MM.1S (cell line): ENCODE results near the gene FYTTD1.
A peak's percentile ranks its signal among the peaks of the same experiment; 100 is the strongest.

ENCODE experiments used
- DNase-seq: peaks from one replicate; pipeline ENCODE4 v3.0.0-alpha.2; 2015
- H2AFZ ChIP-seq: fragments of 300-600 bp; sonication (generic); 2 replicates; pipeline ENCODE4 v1.6.0; 2016; ENCODE audit warnings: antibody characterized with exemption, low read length
- H3F3A ChIP-seq: fragments of 300-600 bp; sonication (generic); 2 replicates; pipeline ENCODE4 v1.6.1; 2016; ENCODE audit warnings: mild to moderate bottlenecking, antibody characterized with exemption, low read length, moderate library complexity, mixed read lengths; ENCODE audit not compliant: insufficient read depth
- H3K27ac ChIP-seq: fragments of 300-600 bp; sonication (generic); 2 replicates; pipeline ENCODE4 v1.5.1; 2016; ENCODE audit warnings: mild to moderate bottlenecking, low read length
- H3K27me3 ChIP-seq: fragments of 300-600 bp; sonication (generic); replicated peaks from 2 replicates; pipeline ENCODE4 v1.6.0; 2016; ENCODE audit warnings: low read length; ENCODE audit not compliant: insufficient read depth
- H3K36me3 ChIP-seq: fragments of 300-600 bp; sonication (generic); replicated peaks from 2 replicates; pipeline ENCODE4 v1.6.1; 2016; ENCODE audit warnings: mild to moderate bottlenecking, low read length, mixed read lengths; ENCODE audit not compliant: insufficient read depth
- H3K4me1 ChIP-seq: fragments of 300-600 bp; sonication (generic); 2 replicates; pipeline ENCODE4 v1.6.1; 2016; ENCODE audit warnings: low read length, mixed read lengths
- H3K4me2 ChIP-seq: fragments of 300-600 bp; sonication (generic); 2 replicates; pipeline ENCODE4 v1.6.0; 2016; ENCODE audit warnings: low read depth, low read length
- H3K4me3 ChIP-seq: fragments of 300-600 bp; sonication (generic); 2 replicates; pipeline ENCODE4 v1.5.1; 2016; ENCODE audit warnings: low read length, mixed read lengths
- H3K79me2 ChIP-seq: fragments of 300-600 bp; sonication (generic); 2 replicates; pipeline ENCODE4 v1.6.1; 2016; ENCODE audit warnings: mixed run types, low read length, mixed read lengths
- H3K9ac ChIP-seq: fragments of 300-600 bp; sonication (generic); 2 replicates; pipeline ENCODE4 v1.6.1; 2016; ENCODE audit warnings: low read length, mixed read lengths
- H3K9me2 ChIP-seq: fragments of 300-600 bp; sonication (generic); replicated peaks from 2 replicates; pipeline ENCODE4 v1.6.1; 2016; ENCODE audit warnings: mild to moderate bottlenecking, low read length, mixed read lengths; ENCODE audit not compliant: insufficient read depth
- H3K9me3 ChIP-seq: fragments of 300-600 bp; sonication (generic); replicated peaks from 2 replicates; pipeline ENCODE4 v1.6.1; 2016; ENCODE audit warnings: mild to moderate bottlenecking, low read length, mixed read lengths; ENCODE audit not compliant: insufficient read depth
- H4K20me1 ChIP-seq: fragments of 300-600 bp; sonication (generic); 2 replicates; pipeline ENCODE4 v1.6.1; 2016; ENCODE audit warnings: mild to moderate bottlenecking, low read length, moderate library complexity, mixed read lengths; ENCODE audit not compliant: insufficient read depth
- CTCF ChIP-seq: fragments of 300-600 bp; sonication (generic); IDR thresholded peaks from 2 replicates; pipeline ENCODE4 v1.5.1; 2016; ENCODE audit warnings: antibody characterized with exemption, low read length, mixed read lengths
- EZH2 ChIP-seq: fragments of 300-600 bp; sonication (generic); optimal IDR thresholded peaks from 2 replicates; pipeline ENCODE3; 2017; ENCODE audit warnings: low read depth, mild to moderate bottlenecking, antibody characterized with exemption, low read length, mixed read lengths
- EZH2phosphoT487 ChIP-seq: fragments of 300-600 bp; sonication (generic); IDR thresholded peaks from 2 replicates; pipeline ENCODE4 v1.6.1; 2018; ENCODE audit warnings: antibody characterized with exemption, low read length

FYTTD1 gene

GRCh38 chr3:197800379-197800778 lies 50.7 kb downstream of the FYTTD1 start:
- Histone ChIP-seq H3K4me2 (no peak overlapping the region), H3K9ac (no peak overlapping the region), H3K27ac (no peak overlapping the region)

GRCh38 chr3:197801891-197802778 lies 52.5 kb downstream of the FYTTD1 start:
- DNase-seq: peak; percentile 90
- Histone ChIP-seq H3K4me3 (peak overlapping the region; percentile 5; the same call in 1 of the 2 replicates), H3K9ac (no peak overlapping the region), H3K27me3 (no peaks in the 10 kb centered on the region), H3K36me3 (no peaks in the 10 kb centered on the region), H3K4me1 (peaks cover 30% of the 10 kb centered on the region), H4K20me1 (no peaks in the 10 kb centered on the region), H3F3A (peaks cover 13% of the 10 kb centered on the region), H3K4me2 (peak overlapping the region; percentile 53), H3K9me2 (no peaks in the 10 kb centered on the region), H3K79me2 (peaks cover 64% of the 10 kb centered on the region), H2AFZ (no peak overlapping the region), H3K9me3 (no peaks in the 10 kb centered on the region), H3K27ac (peak overlapping the region; percentile 38; the same call in 1 of the 2 replicates)
- TF ChIP-seq EZH2phosphoT487: no peak
- no peak for TF ChIP-seq EZH2
- TF ChIP-seq CTCF: peak; percentile 67

More at GRCh38 chr3:197800379-197800778, 50.7 kb downstream of the FYTTD1 start:
- Histone ChIP-seq H3K36me3 (no peaks in the 10 kb centered on the region), H3K27me3 (no peaks in the 10 kb centered on the region), H3K9me3 (no peaks in the 10 kb centered on the region), H3K4me3 (no peak overlapping the region), H3K4me1 (peaks cover 30% of the 10 kb centered on the region), H2AFZ (no peak overlapping the region), H3F3A (peaks cover 13% of the 10 kb centered on the region), H4K20me1 (no peaks in the 10 kb centered on the region), H3K79me2 (peaks cover 79% of the 10 kb centered on the region), H3K9me2 (no peaks in the 10 kb centered on the region)
- DNase-seq: no peak
- TF ChIP-seq EZH2: no peak

GRCh38 chr3:197802779-197803459 lies 53.2 kb downstream of the FYTTD1 start:
- Histone ChIP-seq H3K79me2 (peaks cover 60% of the 10 kb centered on the region), H3F3A (peaks cover 13% of the 10 kb centered on the region), H2AFZ (no peak overlapping the region), H3K27me3 (no peaks in the 10 kb centered on the region), H3K9me3 (no peaks in the 10 kb centered on the region), H3K9me2 (no peaks in the 10 kb centered on the region), H4K20me1 (no peaks in the 10 kb centered on the region), H3K27ac (no peak overlapping the region; the same call in 1 of the 2 replicates), H3K4me1 (peaks cover 30% of the 10 kb centered on the region), H3K36me3 (no peaks in the 10 kb centered on the region), H3K9ac (no peak overlapping the region), H3K4me2 (peak overlapping the region; percentile 53; the same call in 1 of the 2 replicates), H3K4me3 (no peak overlapping the region)
- DNase-seq: peak; percentile 32
- TF ChIP-seq EZH2phosphoT487 (no peak), CTCF (peak; percentile 28)
